Measurements from ENCODE around the gene ARHGAP22.

DNA sequence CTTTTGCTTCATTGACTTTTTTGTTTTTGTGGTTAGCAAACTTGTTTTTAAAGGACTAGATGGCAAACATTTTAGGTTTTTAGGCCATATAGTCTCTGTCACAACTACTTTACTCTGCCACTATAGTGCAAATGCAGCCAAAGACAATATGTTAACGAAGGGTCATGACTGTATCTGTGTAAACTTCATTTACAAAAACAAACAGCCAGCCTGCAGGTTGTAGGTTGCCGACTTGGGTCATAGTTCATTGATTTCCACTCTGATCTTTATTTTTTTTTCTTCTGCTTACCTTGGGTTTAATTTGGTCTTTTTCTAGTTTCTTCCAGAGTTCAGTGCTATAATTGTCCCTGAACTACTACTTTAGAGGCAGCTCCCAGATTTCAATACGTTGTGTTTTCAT lies 120.0 kb downstream of the ARHGAP22 start:
- TF ChIP-seq POLR2A (IDR thresholded peaks at IDR 0.05; ENCODE audit: low read depth, low read length), result no peak
- TF ChIP-seq POLR2AphosphoS5 (IDR thresholded peaks at IDR 0.05; ENCODE audit: low read depth, low read length), result no peak
- TF ChIP-seq TAF1 (IDR thresholded peaks at IDR 0.05; ENCODE audit: low read depth, low read length), result no peak
- TF ChIP-seq PAX5 (IDR thresholded peaks at IDR 0.05; ENCODE audit: insufficient read depth, low read length, severe bottlenecking), result no peak
